Testis (tissue), 3 donors: ENCODE results near the gene PROC. TPM values are rescaled to one million over a fixed set of nuclear protein-coding genes. Genes with fewer than 3 reads are reported as not detected.

ENCODE experiments used
- DNase-seq: peaks from one replicate; pipeline ENCODE4 v3.0.0-alpha.2; 2019
- H3K27ac ChIP-seq, 2 donors: fragments of 200-600 bp; sonication (generic); one replicate each; pipeline ENCODE4 v1.5.1; 2019
- H3K27me3 ChIP-seq: fragments of 200-600 bp; sonication (generic); one replicate; pipeline ENCODE4 v1.5.1; 2019
- H3K36me3 ChIP-seq: fragments of 200-600 bp; sonication (generic); one replicate; pipeline ENCODE4 v1.5.1; 2017; ENCODE audit warnings: low read depth; ENCODE audit errors: missing control alignments
- H3K4me1 ChIP-seq: fragments of 200-600 bp; sonication (generic); one replicate; pipeline ENCODE4 v1.5.1; 2019
- H3K4me3 ChIP-seq, 2 donors: fragments of 200-600 bp; sonication (generic); one replicate each; pipeline ENCODE4 v1.5.1; 2017 to 2019
- H3K9me3 ChIP-seq: fragments of 200-600 bp; sonication (generic); one replicate; pipeline ENCODE4 v1.5.1; 2017
- CTCF ChIP-seq, 3 experiments: fragments of 450-650 bp in 2 of 3; fragments of 200-600 bp in 1 of 3; sonication (generic) in 1 of 3; IDR thresholded peaks; one replicate each; pipeline ENCODE4 v1.5.1; 2016 to 2019; ENCODE audit warnings: antibody characterized with exemption in 3 of 3, mild to moderate bottlenecking in 2 of 3, moderate library complexity in 1 of 3
- POLR2A ChIP-seq: fragments of 450-650 bp; IDR thresholded peaks from one replicate; pipeline ENCODE4 v1.6.1; 2017; ENCODE audit warnings: antibody characterized with exemption, mild to moderate bottlenecking, moderate library complexity
- WGBS, 2 donors: methylation state at CpG; one replicate each; pipeline ENCODE4 v1.1.5; 2018; 5-methylcytosine and 5-hydroxymethylcytosine counted together
- intact Hi-C: fragments of 100-400 bp; cut with DNase I; formaldehyde crosslinking; loops from one replicate; pipeline ENCODE4 v1.15.1; 2023; ENCODE audit warnings: low total_unique reads
- polyA plus RNA-seq: library from polyadenylated mRNA; stranded (reverse); fragments of 350-450 nt; fragmentation: Illumina TruSeq; extraction: RNeasy Lipid Tissue Mini Kit (QIAGEN cat#74804); gene quantifications from one replicate; pipeline ENCODE4 v1.2.3, GENCODE V29; 2014; ENCODE audit warnings: low read depth, low replicate concordance; ENCODE audit not compliant: insufficient read depth
- total RNA-seq, 2 donors: library from RNA; depleted of rRNA; stranded (reverse); fragments of >200 nt; gene quantifications; one replicate each; pipeline ENCODE4 v1.2.3, GENCODE V29; 2016

PROC gene
- total and polyA plus RNA-seq, 3 donors from 2014 or later: 0.63 TPM; not detected in 2

- TF ChIP-seq POLR2A (no peak), CTCF (IDR thresholded peaks at IDR 0.05) (no peak)
- H3K9me3 ChIP-seq: no peaks in the 10 kb centered on the region
- H3K4me3 ChIP-seq: no peak overlapping the region
- no peaks in the 10 kb centered on the region for H3K27me3 ChIP-seq
- H3K36me3 ChIP-seq: no peaks in the 10 kb centered on the region
- WGBS, 2 donors: 89 to 91% methylated on average over 8 of the region's 8 CpGs
- H3K4me1 ChIP-seq: peaks cover 17% of the 10 kb centered on the region
- DNase-seq: no peak
- no peak overlapping the region for H3K27ac ChIP-seq
- intact Hi-C loops: no loop called here
These were observed 4.2 kb upstream of the PROC start for GRCh38 chr2:127413782-127414637.

- 46 to 48% methylated on average over 13 of the region's 13 CpGs for WGBS, 2 donors
- intact Hi-C loops: no loop called here
- TF ChIP-seq CTCF (IDR thresholded peaks at IDR 0.05) (no peak), POLR2A (no peak)
These were observed 3.3 kb upstream of the PROC start for GRCh38 chr2:127414638-127415592.

GRCh38 chr2:127415593-127416505, 2.4 kb upstream of the PROC start:
- Histone ChIP-seq H3K27ac (no peak overlapping the region), H3K27me3 (no peaks in the 10 kb centered on the region), H3K4me1 (peaks cover 17% of the 10 kb centered on the region), H3K9me3 (no peaks in the 10 kb centered on the region), H3K36me3 (no peaks in the 10 kb centered on the region), H3K4me3 (peak overlapping the region; percentile 12 to 43)
- TF ChIP-seq CTCF (IDR thresholded peaks at IDR 0.05) (peak in 2 of 3 experiments; percentile 25 to 53), POLR2A (no peak)
- WGBS, 2 donors: 22 to 44% methylated on average over 26 to 55 of the region's 55 CpGs
- intact Hi-C loops: no loop called here
- peak; percentile 64 for DNase-seq

More at GRCh38 chr2:127414638-127415592, 3.3 kb upstream of the PROC start:
- Histone ChIP-seq H3K27me3 (no peaks in the 10 kb centered on the region), H3K36me3 (no peaks in the 10 kb centered on the region), H3K27ac (no peak overlapping the region), H3K4me1 (peaks cover 17% of the 10 kb centered on the region), H3K9me3 (no peaks in the 10 kb centered on the region), H3K4me3 (peak overlapping the region in 1 of 2 donors; percentile 43)
- DNase-seq: peak; percentile 12

- Histone ChIP-seq H3K27me3 (no peaks in the 10 kb centered on the region), H3K27ac (no peak overlapping the region), H3K36me3 (no peaks in the 10 kb centered on the region), H3K4me1 (peaks cover 17% of the 10 kb centered on the region), H3K9me3 (no peaks in the 10 kb centered on the region), H3K4me3 (peak overlapping the region in 1 of 2 donors; percentile 43)
- TF ChIP-seq POLR2A: no peak
- intact Hi-C loops: no loop called here
- 25 to 36% methylated on average over 1 to 4 of the region's 4 CpGs for WGBS, 2 donors
- no peak for DNase-seq
These were observed 1.7 kb upstream of the PROC start for GRCh38 chr2:127416506-127417001.
